LNCaP clone FGC (cell line): ENCODE results near the gene EHMT1.
"Not testable (repeated sequence)": the region's sequence is repeated elsewhere in the genome, so short reads cannot be mapped to it uniquely, and the experiment has no call there.

Experiments used
- DNase-seq: peaks from one replicate; pipeline ENCODE4 v3.0.0-alpha.2; 2011; ENCODE audit warnings: low read depth
- H3K4me3 ChIP-seq: 2 replicates; pipeline ENCODE4 v1.5.1; 2011; ENCODE audit warnings: mild to moderate bottlenecking, low read depth, low read length, control low read depth
- TF ChIP-seq, protein P1 (sequence below): IDR thresholded peaks from 2 replicates; pipeline ENCODE4 v1.5.1; 2012; ENCODE audit warnings: mild to moderate bottlenecking; ENCODE audit not compliant: control insufficient read depth, insufficient read depth; ENCODE audit errors: extremely low read depth

EHMT1 gene

DNA sequence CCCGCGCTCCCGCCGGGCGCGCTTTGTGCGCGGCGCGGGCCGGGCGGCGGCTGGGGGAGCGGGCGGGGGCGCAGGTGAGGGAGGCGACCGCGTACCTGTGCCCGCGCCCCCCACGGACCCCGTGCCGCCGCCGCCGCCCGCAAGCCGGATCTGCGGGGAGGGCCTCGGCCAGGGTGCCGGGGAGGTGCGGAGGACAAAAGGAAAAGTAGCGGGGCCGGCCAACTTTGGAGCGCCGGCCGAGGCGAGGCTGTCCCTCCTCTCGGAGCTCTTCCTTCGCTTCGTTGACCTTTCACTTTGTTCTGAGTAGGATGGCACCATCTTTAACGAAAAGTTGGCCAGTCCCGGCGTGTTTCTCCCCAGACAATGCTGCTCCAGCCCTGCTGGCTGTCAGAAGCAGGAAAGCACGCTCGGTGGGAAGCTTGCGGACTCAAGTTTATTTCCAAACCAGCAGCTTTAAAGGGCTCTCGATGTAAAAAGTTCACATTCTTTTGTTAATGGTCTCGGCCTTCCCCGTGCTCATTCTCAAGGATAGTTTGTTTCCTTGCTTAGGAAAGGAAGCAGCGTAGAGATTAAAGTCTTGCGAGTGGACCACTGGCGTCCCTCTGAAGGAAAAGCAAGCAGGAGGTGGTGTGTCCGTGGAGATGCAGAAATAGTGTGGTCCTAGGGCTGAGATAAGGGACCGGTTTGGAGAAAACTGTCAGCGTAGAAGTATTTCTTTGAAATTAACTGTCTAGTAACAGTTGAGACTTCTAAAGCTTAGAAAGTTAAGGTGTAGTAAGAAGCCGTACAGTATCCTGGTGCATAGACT is 639 bp downstream of the EHMT1 start:
- peak overlapping the region; percentile 88 for H3K4me3 ChIP-seq
- no peak for DNase-seq
- TF ChIP-seq, protein P1, sequence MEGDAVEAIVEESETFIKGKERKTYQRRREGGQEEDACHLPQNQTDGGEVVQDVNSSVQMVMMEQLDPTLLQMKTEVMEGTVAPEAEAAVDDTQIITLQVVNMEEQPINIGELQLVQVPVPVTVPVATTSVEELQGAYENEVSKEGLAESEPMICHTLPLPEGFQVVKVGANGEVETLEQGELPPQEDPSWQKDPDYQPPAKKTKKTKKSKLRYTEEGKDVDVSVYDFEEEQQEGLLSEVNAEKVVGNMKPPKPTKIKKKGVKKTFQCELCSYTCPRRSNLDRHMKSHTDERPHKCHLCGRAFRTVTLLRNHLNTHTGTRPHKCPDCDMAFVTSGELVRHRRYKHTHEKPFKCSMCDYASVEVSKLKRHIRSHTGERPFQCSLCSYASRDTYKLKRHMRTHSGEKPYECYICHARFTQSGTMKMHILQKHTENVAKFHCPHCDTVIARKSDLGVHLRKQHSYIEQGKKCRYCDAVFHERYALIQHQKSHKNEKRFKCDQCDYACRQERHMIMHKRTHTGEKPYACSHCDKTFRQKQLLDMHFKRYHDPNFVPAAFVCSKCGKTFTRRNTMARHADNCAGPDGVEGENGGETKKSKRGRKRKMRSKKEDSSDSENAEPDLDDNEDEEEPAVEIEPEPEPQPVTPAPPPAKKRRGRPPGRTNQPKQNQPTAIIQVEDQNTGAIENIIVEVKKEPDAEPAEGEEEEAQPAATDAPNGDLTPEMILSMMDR = no peak

DNA sequence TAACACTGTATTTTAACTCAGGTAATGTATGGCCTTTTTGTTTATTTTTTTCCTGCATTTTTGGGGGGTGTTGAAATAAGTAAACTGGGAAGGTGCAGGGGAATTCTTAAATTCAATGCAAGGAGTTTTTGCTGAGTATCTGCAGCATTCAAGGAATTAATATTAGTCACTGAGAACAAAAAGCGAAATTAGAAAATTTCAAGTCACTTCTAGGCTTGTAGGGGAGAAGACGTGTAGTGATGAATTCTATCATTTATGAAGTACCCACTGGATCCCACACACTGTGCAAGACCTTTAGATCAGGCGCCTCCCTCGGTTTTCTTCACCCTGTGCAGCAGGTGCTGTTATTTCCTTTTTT is 1.2 kb downstream of the EHMT1 start:
- TF ChIP-seq, protein P1 = no peak
- no peak for DNase-seq
- H3K4me3 ChIP-seq = peak overlapping the region; percentile 88

DNA sequence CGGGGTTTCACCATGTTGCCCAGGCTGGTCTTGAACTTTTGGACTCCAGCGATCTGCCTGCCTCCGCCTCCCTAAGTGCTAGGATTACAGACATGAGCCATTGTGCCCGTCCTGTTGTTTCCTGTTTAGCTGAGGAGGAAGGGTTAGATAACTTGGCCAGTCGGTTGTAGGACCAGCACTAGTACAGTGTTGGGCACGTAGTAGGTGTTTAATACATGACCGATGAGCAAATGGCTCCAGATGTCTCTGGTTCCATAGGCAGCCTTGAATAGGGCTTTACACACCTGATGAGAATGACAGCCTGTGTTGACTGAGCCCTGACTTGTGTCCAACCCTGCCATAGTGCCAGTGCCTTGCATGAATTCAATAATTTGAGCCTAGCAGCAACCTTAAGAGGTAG is 1.8 kb downstream of the EHMT1 start:
- peak overlapping the region; percentile 88 for H3K4me3 ChIP-seq
- no peak for DNase-seq
- TF ChIP-seq, protein P1 = no peak

DNA sequence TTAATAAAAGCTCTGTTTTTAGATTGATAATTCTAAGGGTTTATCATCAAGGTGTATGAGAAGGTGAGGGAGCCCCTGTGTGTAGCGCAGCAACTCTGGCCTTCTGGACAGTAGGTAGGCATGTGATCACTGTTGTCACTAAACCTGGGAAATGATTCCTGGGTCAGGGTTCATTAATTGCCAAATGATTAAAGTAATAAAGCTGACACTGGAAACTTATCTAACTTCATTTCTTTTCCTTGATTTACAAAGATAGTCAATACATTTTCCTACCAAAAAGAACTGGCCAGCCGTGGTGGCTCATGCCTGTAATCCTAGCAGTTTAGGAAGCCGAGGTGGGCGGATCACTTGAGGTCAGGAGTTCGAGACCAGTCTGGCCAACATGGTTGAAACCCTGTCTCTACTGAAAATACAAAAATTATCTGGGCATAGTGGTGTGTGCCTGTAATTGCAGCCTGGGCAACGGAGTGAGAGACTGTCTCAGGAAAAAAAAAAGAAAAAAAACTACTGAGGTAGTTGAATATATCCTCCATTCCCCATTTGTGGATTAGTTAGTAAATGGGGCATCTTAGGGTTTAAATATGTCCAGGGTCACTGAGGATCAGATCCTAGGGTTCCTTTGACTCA is 2.4 kb downstream of the EHMT1 start:
- H3K4me3 ChIP-seq = no peak overlapping the region
- TF ChIP-seq, protein P1 = peak; percentile 14; the same call in 1 of the 2 replicates
- no peak for DNase-seq

DNA sequence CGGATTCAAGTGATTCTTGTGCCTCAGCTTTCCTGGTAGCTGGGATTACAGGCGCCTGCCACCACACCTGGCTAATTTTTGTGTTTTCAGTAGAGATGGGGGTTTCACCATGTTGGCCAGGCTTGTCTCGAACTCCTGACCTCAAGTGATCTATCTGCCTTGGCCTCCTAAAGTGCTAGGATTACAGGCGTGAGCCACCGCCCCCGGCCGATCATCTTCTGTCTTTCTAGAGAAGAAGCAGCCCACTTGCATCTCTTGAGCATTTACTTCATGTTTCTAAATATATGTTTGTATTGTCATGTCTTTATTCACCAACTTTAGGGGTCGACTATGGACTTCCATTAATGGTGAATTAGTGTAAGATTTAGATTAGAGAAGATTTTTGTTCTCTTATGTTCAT is 3.4 kb downstream of the EHMT1 start:
- H3K4me3 ChIP-seq = not testable (repeated sequence)

DNA sequence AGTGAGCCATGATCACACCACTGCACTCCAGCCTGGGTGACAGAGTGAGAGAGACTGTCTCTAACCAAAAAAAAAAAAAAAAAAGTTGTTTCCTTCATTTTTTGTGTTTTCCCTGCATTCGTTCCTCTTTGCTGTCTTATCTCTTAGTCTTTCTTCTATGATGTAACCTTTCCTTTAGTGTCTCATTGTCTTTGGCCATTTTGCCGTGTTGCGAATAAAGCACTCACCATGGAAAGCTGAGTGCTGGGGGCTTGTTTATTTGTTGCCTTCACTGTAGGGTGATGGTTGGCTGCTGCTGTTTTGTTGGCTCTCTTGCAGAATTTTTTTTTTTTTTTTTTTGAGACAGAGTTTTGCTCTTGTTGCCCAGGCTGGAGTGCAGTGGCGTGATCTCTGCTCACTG is 7.7 kb downstream of the EHMT1 start:
- TF ChIP-seq, protein P1 = no peak
- H3K4me3 ChIP-seq = no peak overlapping the region
- no peak for DNase-seq

More for the DNA sequence above, 3.4 kb downstream of the EHMT1 start:
- DNase-seq = not testable (repeated sequence)

DNA sequence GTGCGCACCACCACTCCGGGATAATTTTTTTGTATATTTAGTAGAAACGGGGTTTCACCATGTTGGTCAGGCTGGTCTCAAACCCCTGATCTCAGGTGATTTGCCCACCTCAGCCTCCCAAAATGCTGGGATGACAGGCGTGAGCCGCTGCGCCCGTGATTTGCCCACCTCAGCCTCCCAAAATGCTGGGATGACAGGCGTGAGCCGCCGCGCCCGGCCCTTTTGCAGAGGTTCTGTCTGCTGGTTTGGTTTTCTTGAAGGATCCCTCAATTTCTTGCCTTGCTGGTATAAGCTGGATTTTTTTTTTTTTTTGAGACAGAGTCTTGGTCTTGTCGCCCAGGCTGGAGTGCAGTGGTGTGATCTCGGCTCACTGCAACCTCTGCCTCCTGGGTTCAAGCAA is 8.6 kb downstream of the EHMT1 start:
- H3K4me3 ChIP-seq, DNase-seq: not testable (repeated sequence)

DNA sequence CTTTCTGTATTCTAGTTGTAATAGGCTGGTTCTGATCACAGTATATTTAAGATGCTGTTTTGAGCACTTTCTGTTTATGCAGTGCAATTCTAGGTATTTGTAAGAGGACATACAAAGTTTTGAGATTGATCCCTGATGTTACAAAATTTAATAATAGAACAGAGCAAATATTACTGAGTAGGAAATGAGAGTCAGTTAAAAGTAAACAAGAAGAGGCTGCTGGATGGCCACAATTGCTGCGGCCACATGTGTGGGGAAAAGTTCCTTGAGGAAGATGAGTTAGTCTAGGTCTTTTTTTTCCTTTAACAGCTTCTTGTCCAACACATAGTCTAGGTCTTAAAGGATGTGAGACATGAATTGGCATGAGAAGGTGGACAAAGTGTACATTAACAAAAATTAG is 11.3 kb downstream of the EHMT1 start:
- TF ChIP-seq, protein P1 = no peak
- H3K4me3 ChIP-seq = peak overlapping the region; percentile 1; the same call in 1 of the 2 replicates
- DNase-seq = no peak
